GM12878 (cell line): ENCODE data around the gene PTPRM. TPM values are rescaled to one million over a fixed set of nuclear protein-coding genes. Genes with fewer than 3 reads are reported as not detected.

Experiments
- ATAC-seq: fragments of 200-7000 bp; cut with Tn5 transposase; 3 replicates; pipeline ENCODE4 v1.9.1; 2020; ENCODE audit warnings: mild to moderate bottlenecking, moderate library complexity
- BruUV-seq: library from RNA; stranded (reverse); fragments of 400-500 nt; replicated peaks from 2 replicates; lab custom pipeline; 2021; lab: Mats Ljungman, UMichigan
- CTCF ChIA-PET: fragments of 300-600 bp; sonication (Branson Sonifier 250); formaldehyde crosslinking; extraction: SDS; loops from one replicate; lab custom pipeline; 2021; ENCODE audit warnings: inconsistent platforms; lab: Yijun Ruan, JAX
- POLR2A ChIA-PET: fragments of 350-600 bp; formaldehyde crosslinking; extraction: SDS; loops from one replicate; lab custom pipeline; 2021; ENCODE audit warnings: inconsistent platforms; lab: Charles Lee
- RAD21 ChIA-PET: fragments of 300-600 bp; sonication (Branson Sonifier 250); formaldehyde crosslinking; loops from one replicate; lab custom pipeline; 2023; ENCODE audit warnings: antibody characterized with exemption; ENCODE audit not compliant: unreplicated experiment; lab: Charles Lee
- SMC1A ChIA-PET: fragments of 300-600 bp; sonication (Branson Sonifier 250); formaldehyde crosslinking; loops from one replicate; lab custom pipeline; 2023; ENCODE audit not compliant: unreplicated experiment, uncharacterized antibody; lab: Charles Lee
- DNase-seq: peaks from one replicate; pipeline ENCODE4 v3.0.0-alpha.2; 2011; ENCODE audit warnings: low read depth, low spot score
- FAIRE-seq: peaks from 3 replicates; lab custom pipeline; 2011; peaks lifted over from hg19 to GRCh38; lab: Jason Lieb, UNC
- H2AFZ ChIP-seq: 2 replicates; pipeline ENCODE4 v1.6.0; 2011; ENCODE audit warnings: low read depth, low read length, control low read depth; ENCODE audit not compliant: control insufficient read depth
- H3K27ac ChIP-seq: 2 replicates; pipeline ENCODE4 v1.5.1; 2011; ENCODE audit warnings: control low read depth; ENCODE audit not compliant: control insufficient read depth, insufficient read depth
- H3K27me3 ChIP-seq, 2 experiments: replicated peaks in 1 of 2; 2 replicates each; pipeline versions ENCODE4 v1.6.0 to v1.6.1; 2011; ENCODE audit warnings: low read length in 1 of 2; ENCODE audit not compliant: control insufficient read depth in 2 of 2, insufficient read depth in 2 of 2
- H3K36me3 ChIP-seq, 2 experiments: 2 replicates each; pipeline ENCODE4 v1.5.1; 2011; ENCODE audit warnings: low read length in 1 of 2; ENCODE audit not compliant: control insufficient read depth in 2 of 2, insufficient read depth in 2 of 2
- H3K4me1 ChIP-seq: 2 replicates; pipeline ENCODE4 v1.6.1; 2011; ENCODE audit warnings: mild to moderate bottlenecking, low read length, moderate library complexity, mixed read lengths; ENCODE audit not compliant: control insufficient read depth, insufficient read depth
- H3K4me2 ChIP-seq: 2 replicates; pipeline ENCODE4 v1.6.0; 2011; ENCODE audit warnings: control low read depth; ENCODE audit not compliant: control insufficient read depth, insufficient read depth
- H3K4me3 ChIP-seq: fragments of 200-600 bp; sonication (generic); 2 replicates; pipeline ENCODE4 v1.5.1; 2016
- H3K79me2 ChIP-seq: 2 replicates; pipeline ENCODE4 v1.6.0; 2011; ENCODE audit warnings: low read length; ENCODE audit not compliant: control insufficient read depth, insufficient read depth
- H3K9ac ChIP-seq: 2 replicates; pipeline ENCODE4 v1.8.0; 2011; ENCODE audit warnings: low read length, control low read depth, mixed read lengths; ENCODE audit not compliant: control insufficient read depth, insufficient read depth
- H3K9me3 ChIP-seq: replicated peaks from 3 replicates; pipeline ENCODE4 v1.5.1; 2011; ENCODE audit warnings: mild to moderate bottlenecking, low read length; ENCODE audit not compliant: control insufficient read depth, insufficient read depth
- H4K20me1 ChIP-seq: 2 replicates; pipeline ENCODE4 v1.6.0; 2011; ENCODE audit not compliant: control insufficient read depth, insufficient read depth
- CREM ChIP-seq: IDR thresholded peaks from 2 replicates; pipeline ENCODE4 v1.6.1; 2014; ENCODE audit warnings: antibody characterized with exemption, low read depth
- DPF2 ChIP-seq: fragments of 450-650 bp; IDR thresholded peaks from 2 replicates; pipeline ENCODE4 v1.6.1; 2017; ENCODE audit warnings: mild to moderate bottlenecking
- LARP7 ChIP-seq: fragments of 450-650 bp; IDR thresholded peaks from 2 replicates; pipeline ENCODE4 v1.6.1; 2017; ENCODE audit warnings: mild to moderate bottlenecking
- USF2 ChIP-seq: IDR thresholded peaks from 2 replicates; pipeline ENCODE4 v1.6.1; 2011; ENCODE audit warnings: low read depth, low read length, improper control_type of control experiment, borderline replicate concordance
- ZSCAN29 ChIP-seq: fragments of 450-650 bp; IDR thresholded peaks from 2 replicates; pipeline ENCODE4 v1.6.1; 2017; ENCODE audit warnings: mild to moderate bottlenecking, moderate library complexity
- WGBS: methylation state at CpG from one replicate; pipeline ENCODE4 v1.1.6; 2016; ENCODE audit warnings: low lambda C conversion rate; ENCODE audit not compliant: insufficient replicate concordance, insufficient coverage; ENCODE audit errors: missing lambda C conversion rate; 5-methylcytosine and 5-hydroxymethylcytosine counted together
- in situ Hi-C: fragments of 300-500 bp; cut with MboI; formaldehyde crosslinking; loops from 9 replicates; pipeline ENCODE4 v1.14.3; 2018; ENCODE audit warnings: mixed read lengths
- intact Hi-C: fragments of 100-400 bp; cut with micrococcal nuclease; formaldehyde crosslinking; loops from one replicate; pipeline ENCODE4 v1.14.2; 2022; ENCODE audit not compliant: unreplicated experiment
- polyA plus RNA-seq, 11 experiments: library from polyadenylated mRNA; depleted of rRNA in 4 of 11; unstranded in 6 of 11; stranded (reverse) in 5 of 11; fragments of >200 nt; fragmentation: Nextera tagmentation in 4 of 11; fragmentation: Illumina TruSeq in 1 of 11; extraction: Ambion mirVana in 4 of 11; extraction: Trizol in 1 of 11; gene quantifications; 1 replicate in 1 of 11; 2 replicates in 10 of 11; pipeline versions ENCODE4 v1.2.1 to v1.2.3, GENCODE V29; 2011 to 2016; ENCODE audit warnings: inconsistent platforms in 2 of 11, missing spikeins in 2 of 11, low read depth in 1 of 11
- total RNA-seq, 4 experiments: library from RNA; depleted of rRNA in 3 of 4; stranded (reverse); fragments of >200 nt in 3 of 4; fragmentation: Illumina TruSeq in 1 of 4; extraction: Trizol in 1 of 4; gene quantifications; 2 replicates each; pipeline versions ENCODE4 v1.2.1 to v1.2.3, GENCODE V29; 2013 to 2021
- TF ChIP-seq, protein P1 (sequence below): fragments of 450-650 bp; formaldehyde crosslinking; IDR thresholded peaks from 2 replicates; pipeline ENCODE4 v1.5.0; 2022; ENCODE audit warnings: mild to moderate bottlenecking, missing genetic modification characterization
- TF ChIP-seq, protein P2 (sequence below): IDR thresholded peaks from 2 replicates; pipeline ENCODE4 v1.6.1; 2012; ENCODE audit warnings: mild to moderate bottlenecking, low read depth, low read length

The PTPRM gene
- total and polyA plus RNA-seq, 10 of the 15 experiments (the other 5 are each of a cell fraction or from before 2014, with no cell fraction given): 0.07 to 22.6 (median 0.60) TPM

DNA sequence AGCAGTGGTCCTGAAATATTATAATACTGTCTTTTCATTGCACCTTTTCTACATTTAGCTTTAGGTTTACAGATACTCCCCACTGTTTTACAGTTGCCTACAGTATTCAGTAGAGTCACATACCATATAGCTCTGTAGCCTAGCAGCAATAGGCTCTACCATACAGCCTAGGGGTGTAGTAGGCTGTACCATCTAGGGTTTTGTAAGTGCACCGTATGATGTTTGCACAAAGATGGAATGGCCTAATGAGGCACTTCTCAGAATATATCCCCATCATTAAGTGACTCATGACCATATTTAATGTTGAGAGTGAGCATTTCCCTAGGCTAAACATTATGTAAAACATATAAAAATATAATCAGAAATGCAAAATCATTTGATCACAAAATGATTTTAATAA lies 530.8 kb downstream of the PTPRM start:
- H3K36me3 ChIP-seq: no peaks in the 10 kb centered on the region
- no peak overlapping the region for H3K4me3 ChIP-seq
- POLR2A ChIA-PET: no interaction called here
- H3K4me2 ChIP-seq: no peak overlapping the region
- WGBS: 81% methylated on average over 1 of the region's 1 CpG
- FAIRE-seq: no peak
- in situ Hi-C loops (no loop called here), intact Hi-C loops (no loop called here)
- H3K4me1 ChIP-seq: no peaks in the 10 kb centered on the region
- no peaks in the 10 kb centered on the region for H4K20me1 ChIP-seq
- no peak for DNase-seq
- no peak overlapping the region for H3K9ac ChIP-seq
- no peak overlapping the region for H3K27ac ChIP-seq
- H3K27me3 ChIP-seq: no peaks in the 10 kb centered on the region
- no peaks in the 10 kb centered on the region for H3K79me2 ChIP-seq
- SMC1A ChIA-PET: no interaction called here
- CTCF ChIA-PET: interaction anchor here (0.9 to 1.8 kb wide), 2 partner anchors 10 to 16 kb away, joined by 3 to 5 read pairs; no protein-coding TSS in a partner anchor
- ATAC-seq: no peak
- RAD21 ChIA-PET: no interaction called here
- BruUV-seq: no TSS peak
- H2AFZ ChIP-seq: no peak overlapping the region
- H3K9me3 ChIP-seq: no peaks in the 10 kb centered on the region; the same call in 1 of the 3 replicates
- TF ChIP-seq DPF2 (no peak), ZSCAN29 (no peak), USF2 (no peak), LARP7 (no peak), CREM (no peak)
- TF ChIP-seq, protein P1, sequence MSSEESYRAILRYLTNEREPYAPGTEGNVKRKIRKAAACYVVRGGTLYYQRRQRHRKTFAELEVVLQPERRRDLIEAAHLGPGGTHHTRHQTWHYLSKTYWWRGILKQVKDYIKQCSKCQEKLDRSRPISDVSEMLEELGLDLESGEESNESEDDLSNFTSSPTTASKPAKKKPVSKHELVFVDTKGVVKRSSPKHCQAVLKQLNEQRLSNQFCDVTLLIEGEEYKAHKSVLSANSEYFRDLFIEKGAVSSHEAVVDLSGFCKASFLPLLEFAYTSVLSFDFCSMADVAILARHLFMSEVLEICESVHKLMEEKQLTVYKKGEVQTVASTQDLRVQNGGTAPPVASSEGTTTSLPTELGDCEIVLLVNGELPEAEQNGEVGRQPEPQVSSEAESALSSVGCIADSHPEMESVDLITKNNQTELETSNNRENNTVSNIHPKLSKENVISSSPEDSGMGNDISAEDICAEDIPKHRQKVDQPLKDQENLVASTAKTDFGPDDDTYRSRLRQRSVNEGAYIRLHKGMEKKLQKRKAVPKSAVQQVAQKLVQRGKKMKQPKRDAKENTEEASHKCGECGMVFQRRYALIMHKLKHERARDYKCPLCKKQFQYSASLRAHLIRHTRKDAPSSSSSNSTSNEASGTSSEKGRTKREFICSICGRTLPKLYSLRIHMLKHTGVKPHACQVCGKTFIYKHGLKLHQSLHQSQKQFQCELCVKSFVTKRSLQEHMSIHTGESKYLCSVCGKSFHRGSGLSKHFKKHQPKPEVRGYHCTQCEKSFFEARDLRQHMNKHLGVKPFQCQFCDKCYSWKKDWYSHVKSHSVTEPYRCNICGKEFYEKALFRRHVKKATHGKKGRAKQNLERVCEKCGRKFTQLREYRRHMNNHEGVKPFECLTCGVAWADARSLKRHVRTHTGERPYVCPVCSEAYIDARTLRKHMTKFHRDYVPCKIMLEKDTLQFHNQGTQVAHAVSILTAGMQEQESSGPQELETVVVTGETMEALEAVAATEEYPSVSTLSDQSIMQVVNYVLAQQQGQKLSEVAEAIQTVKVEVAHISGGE (CRISPR knock-in tag): no peak
- TF ChIP-seq, protein P2, sequence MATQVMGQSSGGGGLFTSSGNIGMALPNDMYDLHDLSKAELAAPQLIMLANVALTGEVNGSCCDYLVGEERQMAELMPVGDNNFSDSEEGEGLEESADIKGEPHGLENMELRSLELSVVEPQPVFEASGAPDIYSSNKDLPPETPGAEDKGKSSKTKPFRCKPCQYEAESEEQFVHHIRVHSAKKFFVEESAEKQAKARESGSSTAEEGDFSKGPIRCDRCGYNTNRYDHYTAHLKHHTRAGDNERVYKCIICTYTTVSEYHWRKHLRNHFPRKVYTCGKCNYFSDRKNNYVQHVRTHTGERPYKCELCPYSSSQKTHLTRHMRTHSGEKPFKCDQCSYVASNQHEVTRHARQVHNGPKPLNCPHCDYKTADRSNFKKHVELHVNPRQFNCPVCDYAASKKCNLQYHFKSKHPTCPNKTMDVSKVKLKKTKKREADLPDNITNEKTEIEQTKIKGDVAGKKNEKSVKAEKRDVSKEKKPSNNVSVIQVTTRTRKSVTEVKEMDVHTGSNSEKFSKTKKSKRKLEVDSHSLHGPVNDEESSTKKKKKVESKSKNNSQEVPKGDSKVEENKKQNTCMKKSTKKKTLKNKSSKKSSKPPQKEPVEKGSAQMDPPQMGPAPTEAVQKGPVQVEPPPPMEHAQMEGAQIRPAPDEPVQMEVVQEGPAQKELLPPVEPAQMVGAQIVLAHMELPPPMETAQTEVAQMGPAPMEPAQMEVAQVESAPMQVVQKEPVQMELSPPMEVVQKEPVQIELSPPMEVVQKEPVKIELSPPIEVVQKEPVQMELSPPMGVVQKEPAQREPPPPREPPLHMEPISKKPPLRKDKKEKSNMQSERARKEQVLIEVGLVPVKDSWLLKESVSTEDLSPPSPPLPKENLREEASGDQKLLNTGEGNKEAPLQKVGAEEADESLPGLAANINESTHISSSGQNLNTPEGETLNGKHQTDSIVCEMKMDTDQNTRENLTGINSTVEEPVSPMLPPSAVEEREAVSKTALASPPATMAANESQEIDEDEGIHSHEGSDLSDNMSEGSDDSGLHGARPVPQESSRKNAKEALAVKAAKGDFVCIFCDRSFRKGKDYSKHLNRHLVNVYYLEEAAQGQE: no peak
